Smooth muscle cell (in vitro differentiated cells): ENCODE data around the gene KCNQ1. TPM values are rescaled to one million over a fixed set of nuclear protein-coding genes. Genes with fewer than 3 reads are reported as not detected.

ENCODE experiments used
- DNase-seq: peaks from one replicate; lab custom pipeline; 2025; ENCODE audit not compliant: unreplicated experiment; lab: John Stamatoyannopoulos, UW
- H2AFZ ChIP-seq: fragments of 200-600 bp; sonication (generic); 2 replicates; pipeline ENCODE4 v1.6.0; 2016; ENCODE audit warnings: antibody characterized with exemption, low read depth, mild to moderate bottlenecking
- H3F3A ChIP-seq: fragments of 200-600 bp; sonication (generic); 2 replicates; pipeline ENCODE4 v1.6.0; 2017; ENCODE audit warnings: antibody characterized with exemption, low read depth
- H3K27ac ChIP-seq: fragments of 200-600 bp; sonication (generic); 2 replicates; pipeline ENCODE4 v1.5.1; 2016; ENCODE audit warnings: low read depth, mild to moderate bottlenecking
- H3K27me3 ChIP-seq: fragments of 200-600 bp; sonication (generic); 2 replicates; pipeline ENCODE4 v1.6.1; 2016; ENCODE audit warnings: low read depth, mild to moderate bottlenecking
- H3K36me3 ChIP-seq: fragments of 200-600 bp; sonication (generic); 2 replicates; pipeline ENCODE4 v1.5.1; 2016; ENCODE audit warnings: low read depth
- H3K4me1 ChIP-seq: fragments of 200-600 bp; sonication (generic); 2 replicates; pipeline ENCODE4 v1.5.1; 2016; ENCODE audit warnings: low read depth
- H3K4me2 ChIP-seq: fragments of 200-600 bp; sonication (generic); 2 replicates; pipeline ENCODE4 v1.6.0; 2016; ENCODE audit warnings: mild to moderate bottlenecking
- H3K4me3 ChIP-seq: fragments of 200-600 bp; sonication (generic); 2 replicates; pipeline ENCODE4 v1.5.1; 2016; ENCODE audit warnings: mild to moderate bottlenecking
- H3K79me2 ChIP-seq: fragments of 200-600 bp; sonication (generic); 2 replicates; pipeline ENCODE4 v1.6.0; 2016; ENCODE audit warnings: low read depth, mild to moderate bottlenecking
- H3K9ac ChIP-seq: fragments of 200-600 bp; sonication (generic); 2 replicates; pipeline ENCODE4 v1.6.0; 2016; ENCODE audit warnings: low read depth
- H3K9me3 ChIP-seq: fragments of 200-600 bp; sonication (generic); replicated peaks from 2 replicates; pipeline ENCODE4 v1.5.1; 2016; ENCODE audit warnings: low read depth
- H4K20me1 ChIP-seq: fragments of 200-600 bp; sonication (generic); 2 replicates; pipeline ENCODE4 v1.6.0; 2016; ENCODE audit warnings: low read depth
- WGBS: methylation state at CpG from one replicate; pipeline ENCODE4 v1.1.7; 2016; ENCODE audit warnings: low lambda C conversion rate; 5-methylcytosine and 5-hydroxymethylcytosine counted together
- polyA plus RNA-seq: library from polyadenylated mRNA; unstranded; fragments of >200 nt; fragmentation: Nextera tagmentation; extraction: Ambion mirVana; gene quantifications from 2 replicates; pipeline ENCODE4 v1.2.1, GENCODE V29; 2016
- total RNA-seq: library from RNA; depleted of rRNA; stranded (reverse); fragments of >200 nt; gene quantifications from 2 replicates; pipeline ENCODE4 v1.2.3, GENCODE V29; 2014
- TF ChIP-seq, protein P1 (sequence below): fragments of 200-600 bp; sonication (generic); IDR thresholded peaks from 2 replicates; pipeline ENCODE4 v1.5.1; 2017; ENCODE audit warnings: borderline replicate concordance, mild to moderate bottlenecking, antibody characterized with exemption; ENCODE audit not compliant: insufficient read depth, poor library complexity, severe bottlenecking

The KCNQ1 gene
- total and polyA plus RNA-seq, 2 experiments from 2014 or later: 1.3 to 2.3 TPM

DNA sequence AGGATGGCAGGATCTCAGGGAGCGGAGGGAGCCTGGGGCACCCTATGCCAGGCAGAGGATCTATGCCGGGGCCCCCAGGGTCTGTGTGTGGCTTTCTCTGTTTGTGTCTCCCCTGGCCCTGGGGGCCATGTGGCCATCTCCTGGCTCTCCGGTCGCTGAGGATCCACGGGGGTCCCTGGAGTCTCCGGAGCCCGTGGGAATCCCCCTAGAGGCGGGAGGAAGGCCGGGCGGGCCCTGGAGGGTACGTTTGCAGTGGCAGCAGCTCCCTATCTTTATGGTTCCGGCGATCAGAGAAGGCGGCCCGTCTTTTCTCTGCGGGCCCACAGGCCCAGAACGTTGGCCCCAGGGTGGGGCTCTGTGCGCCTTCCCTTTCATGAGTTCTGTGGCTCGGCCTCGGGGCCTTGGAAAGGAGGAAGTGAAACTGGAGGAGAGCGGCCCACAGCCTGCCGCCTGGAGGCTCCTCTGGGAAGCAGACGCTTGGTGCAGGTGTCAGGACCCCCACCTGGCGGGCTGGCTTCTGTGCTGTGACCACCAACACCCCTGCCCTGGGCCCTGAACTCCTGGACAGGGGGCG is 82.1 kb downstream of the KCNQ1 start:
- H3K9me3 ChIP-seq: no peaks in the 10 kb centered on the region
- no peak overlapping the region for H2AFZ ChIP-seq
- H3K9ac ChIP-seq: no peak overlapping the region
- no peak overlapping the region for H3K4me2 ChIP-seq
- H3F3A ChIP-seq: no peaks in the 10 kb centered on the region
- WGBS: 73% methylated on average over 23 of the region's 25 CpGs
- no peaks in the 10 kb centered on the region for H3K36me3 ChIP-seq
- H3K4me3 ChIP-seq: no peak overlapping the region
- H3K79me2 ChIP-seq: no peaks in the 10 kb centered on the region
- TF ChIP-seq, protein P1, sequence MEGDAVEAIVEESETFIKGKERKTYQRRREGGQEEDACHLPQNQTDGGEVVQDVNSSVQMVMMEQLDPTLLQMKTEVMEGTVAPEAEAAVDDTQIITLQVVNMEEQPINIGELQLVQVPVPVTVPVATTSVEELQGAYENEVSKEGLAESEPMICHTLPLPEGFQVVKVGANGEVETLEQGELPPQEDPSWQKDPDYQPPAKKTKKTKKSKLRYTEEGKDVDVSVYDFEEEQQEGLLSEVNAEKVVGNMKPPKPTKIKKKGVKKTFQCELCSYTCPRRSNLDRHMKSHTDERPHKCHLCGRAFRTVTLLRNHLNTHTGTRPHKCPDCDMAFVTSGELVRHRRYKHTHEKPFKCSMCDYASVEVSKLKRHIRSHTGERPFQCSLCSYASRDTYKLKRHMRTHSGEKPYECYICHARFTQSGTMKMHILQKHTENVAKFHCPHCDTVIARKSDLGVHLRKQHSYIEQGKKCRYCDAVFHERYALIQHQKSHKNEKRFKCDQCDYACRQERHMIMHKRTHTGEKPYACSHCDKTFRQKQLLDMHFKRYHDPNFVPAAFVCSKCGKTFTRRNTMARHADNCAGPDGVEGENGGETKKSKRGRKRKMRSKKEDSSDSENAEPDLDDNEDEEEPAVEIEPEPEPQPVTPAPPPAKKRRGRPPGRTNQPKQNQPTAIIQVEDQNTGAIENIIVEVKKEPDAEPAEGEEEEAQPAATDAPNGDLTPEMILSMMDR: no peak
- peaks cover 8% of the 10 kb centered on the region for H3K27me3 ChIP-seq
- no peak overlapping the region for H3K27ac ChIP-seq
- no peak for DNase-seq
- H3K4me1 ChIP-seq: no peaks in the 10 kb centered on the region
- H4K20me1 ChIP-seq: no peaks in the 10 kb centered on the region

DNA sequence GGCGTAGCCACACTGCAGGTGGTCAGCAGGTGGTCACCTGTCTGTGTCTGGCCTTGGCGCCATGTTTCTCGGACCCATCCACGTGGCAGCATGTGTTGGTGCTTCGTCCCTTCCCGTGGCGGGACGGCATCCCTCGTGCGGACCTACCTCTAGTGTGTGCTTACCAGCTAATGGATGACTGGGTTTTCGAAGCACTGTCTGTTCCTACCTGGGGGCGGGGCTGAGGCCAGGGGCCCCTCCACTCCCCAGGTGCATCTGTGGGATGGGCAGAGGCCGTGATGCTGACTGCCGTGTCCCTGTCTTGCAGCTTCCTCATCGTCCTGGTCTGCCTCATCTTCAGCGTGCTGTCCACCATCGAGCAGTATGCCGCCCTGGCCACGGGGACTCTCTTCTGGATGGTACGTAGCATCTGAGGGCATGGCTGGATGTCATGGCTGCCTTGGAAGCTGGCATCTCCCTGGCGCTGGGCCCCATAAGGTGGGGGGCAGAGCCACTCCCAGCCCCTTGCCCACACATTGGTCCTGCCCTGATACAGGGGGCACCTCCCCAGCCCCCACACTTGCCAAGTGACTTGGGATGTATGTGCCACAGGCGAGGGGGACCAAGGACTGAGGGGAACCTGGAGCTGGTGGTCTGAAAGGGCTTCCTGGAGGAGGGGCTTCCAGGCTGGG is 82.9 kb downstream of the KCNQ1 start:
- 92% methylated on average over 22 of the region's 22 CpGs for WGBS
- H2AFZ ChIP-seq: no peak overlapping the region

GRCh38 chr11:2528301-2529050 is 83.7 kb downstream of the KCNQ1 start:
- Histone ChIP-seq H2AFZ (no peak overlapping the region), H3K79me2 (no peaks in the 10 kb centered on the region)
- 84% methylated on average over 18 of the region's 18 CpGs for WGBS

More for the DNA sequence above, 82.9 kb downstream of the KCNQ1 start:
- no peak for DNase-seq
- Histone ChIP-seq H3K4me3 (no peak overlapping the region), H3F3A (no peaks in the 10 kb centered on the region), H4K20me1 (no peaks in the 10 kb centered on the region), H3K79me2 (no peaks in the 10 kb centered on the region), H3K36me3 (no peaks in the 10 kb centered on the region), H3K27ac (no peak overlapping the region), H3K9me3 (no peaks in the 10 kb centered on the region), H3K4me1 (no peaks in the 10 kb centered on the region), H3K9ac (no peak overlapping the region), H3K27me3 (peaks cover 8% of the 10 kb centered on the region), H3K4me2 (no peak overlapping the region)
- TF ChIP-seq, protein P1: no peak

More at GRCh38 chr11:2528301-2529050, 83.7 kb downstream of the KCNQ1 start:
- Histone ChIP-seq H3K4me1 (peaks cover 5% of the 10 kb centered on the region), H3F3A (peaks cover 5% of the 10 kb centered on the region), H3K27ac (no peak overlapping the region), H3K36me3 (no peaks in the 10 kb centered on the region), H3K4me3 (no peak overlapping the region), H3K9ac (no peak overlapping the region), H3K9me3 (no peaks in the 10 kb centered on the region), H4K20me1 (no peaks in the 10 kb centered on the region), H3K27me3 (peaks cover 8% of the 10 kb centered on the region), H3K4me2 (no peak overlapping the region)
- no peak for DNase-seq
- TF ChIP-seq, protein P1: no peak
